Nephron progenitor cell (in vitro differentiated cells): ENCODE results near the gene EVL.
A peak's percentile ranks its signal among the peaks of the same experiment; 100 is the strongest.

Source experiments
- DNase-seq: peaks from one replicate; pipeline ENCODE4 v3.0.0; 2021
- H3K27ac Mint-ChIP-seq: 2 replicates; pipeline ENCODE4 v1.8.0; 2021; ENCODE audit warnings: mild to moderate bottlenecking, moderate library complexity, mixed read lengths
- H3K27me3 Mint-ChIP-seq: 2 replicates; pipeline ENCODE4 v1.8.0; 2021; ENCODE audit warnings: mild to moderate bottlenecking, low read depth, mixed read lengths; ENCODE audit not compliant: poor library complexity
- H3K36me3 Mint-ChIP-seq: 2 replicates; pipeline ENCODE4 v1.8.0; 2021; ENCODE audit warnings: low read depth, mixed read lengths
- H3K4me1 Mint-ChIP-seq: 2 replicates; pipeline ENCODE4 v1.8.0; 2021; ENCODE audit warnings: mixed read lengths
- H3K4me3 Mint-ChIP-seq: 2 replicates; pipeline ENCODE4 v1.8.0; 2021; ENCODE audit warnings: mild to moderate bottlenecking, moderate library complexity, mixed read lengths
- H3K9me3 Mint-ChIP-seq: 2 replicates; pipeline ENCODE4 v1.8.0; 2021; ENCODE audit warnings: mild to moderate bottlenecking, moderate library complexity, mixed read lengths
- TF ChIP-seq, protein P1 (sequence below): fragments of 200-600 bp; sonication (generic); IDR thresholded peaks from 2 replicates; pipeline ENCODE4 v1.5.0; 2021; ENCODE audit warnings: antibody characterized with exemption

EVL gene

DNA sequence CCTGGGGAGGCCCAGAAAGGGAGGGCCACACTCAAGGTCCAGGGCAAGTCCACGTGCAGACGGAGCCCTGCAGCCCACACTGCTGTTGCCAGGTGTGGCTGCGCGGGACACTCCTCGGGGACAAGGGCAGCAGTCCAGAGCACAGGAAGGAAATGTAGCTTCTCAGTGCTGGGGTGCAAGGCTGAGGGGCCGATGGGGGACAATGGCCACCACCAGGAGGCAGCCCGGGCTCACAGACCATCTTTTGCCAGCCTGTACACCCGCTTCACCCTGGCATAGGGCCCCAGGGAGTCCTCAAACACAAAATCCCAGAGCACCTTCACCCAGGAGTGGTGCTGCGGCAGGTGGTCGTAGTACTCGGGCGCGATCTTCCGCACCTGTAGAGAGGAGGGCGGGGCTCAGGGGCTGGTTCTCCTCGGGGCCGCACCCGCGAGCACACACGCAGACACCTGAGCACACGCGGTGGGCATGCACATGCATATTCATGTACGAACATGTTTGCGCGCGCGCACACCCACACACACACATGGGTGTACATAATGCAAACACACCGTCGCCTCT, 81.4 kb downstream of the EVL start:
- TF ChIP-seq, protein P1, sequence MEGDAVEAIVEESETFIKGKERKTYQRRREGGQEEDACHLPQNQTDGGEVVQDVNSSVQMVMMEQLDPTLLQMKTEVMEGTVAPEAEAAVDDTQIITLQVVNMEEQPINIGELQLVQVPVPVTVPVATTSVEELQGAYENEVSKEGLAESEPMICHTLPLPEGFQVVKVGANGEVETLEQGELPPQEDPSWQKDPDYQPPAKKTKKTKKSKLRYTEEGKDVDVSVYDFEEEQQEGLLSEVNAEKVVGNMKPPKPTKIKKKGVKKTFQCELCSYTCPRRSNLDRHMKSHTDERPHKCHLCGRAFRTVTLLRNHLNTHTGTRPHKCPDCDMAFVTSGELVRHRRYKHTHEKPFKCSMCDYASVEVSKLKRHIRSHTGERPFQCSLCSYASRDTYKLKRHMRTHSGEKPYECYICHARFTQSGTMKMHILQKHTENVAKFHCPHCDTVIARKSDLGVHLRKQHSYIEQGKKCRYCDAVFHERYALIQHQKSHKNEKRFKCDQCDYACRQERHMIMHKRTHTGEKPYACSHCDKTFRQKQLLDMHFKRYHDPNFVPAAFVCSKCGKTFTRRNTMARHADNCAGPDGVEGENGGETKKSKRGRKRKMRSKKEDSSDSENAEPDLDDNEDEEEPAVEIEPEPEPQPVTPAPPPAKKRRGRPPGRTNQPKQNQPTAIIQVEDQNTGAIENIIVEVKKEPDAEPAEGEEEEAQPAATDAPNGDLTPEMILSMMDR = no peak
- H3K9me3 Mint-ChIP-seq = no peaks in the 10 kb centered on the region
- H3K4me1 Mint-ChIP-seq = no peaks in the 10 kb centered on the region
- DNase-seq = no peak
- no peaks in the 10 kb centered on the region for H3K36me3 Mint-ChIP-seq
- no peak overlapping the region for H3K27ac Mint-ChIP-seq
- H3K27me3 Mint-ChIP-seq = peaks cover 4% of the 10 kb centered on the region
- H3K4me3 Mint-ChIP-seq = no peak overlapping the region

DNA sequence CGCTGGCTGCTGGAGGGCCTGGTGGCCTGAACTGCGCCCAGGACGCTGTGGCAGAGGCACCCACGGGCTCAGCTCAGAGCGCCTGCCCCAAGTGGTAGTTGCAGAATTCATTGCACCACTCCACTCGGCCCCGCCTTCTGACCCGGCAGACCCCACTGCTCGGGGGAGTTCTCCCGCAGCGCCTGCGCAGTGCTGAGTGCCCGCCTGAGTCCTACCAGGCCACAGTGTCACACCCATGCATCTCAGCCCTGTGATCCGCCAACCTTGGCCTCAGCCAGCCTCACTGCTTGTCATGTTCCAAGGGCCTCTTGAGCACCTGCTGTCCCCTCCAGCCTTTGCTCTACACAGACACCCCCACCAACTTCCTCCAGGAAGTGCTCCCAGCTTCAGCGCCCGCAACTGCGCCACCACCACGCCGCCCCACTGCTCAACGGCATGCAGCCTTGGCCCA, 82.0 kb downstream of the EVL start:
- Mint-ChIP-seq H3K27ac (peak overlapping the region; percentile 57), H3K27me3 (peaks cover 4% of the 10 kb centered on the region), H3K4me3 (no peak overlapping the region), H3K36me3 (no peaks in the 10 kb centered on the region), H3K9me3 (no peaks in the 10 kb centered on the region), H3K4me1 (no peaks in the 10 kb centered on the region)
- no peak for DNase-seq
- TF ChIP-seq, protein P1 = no peak

DNA sequence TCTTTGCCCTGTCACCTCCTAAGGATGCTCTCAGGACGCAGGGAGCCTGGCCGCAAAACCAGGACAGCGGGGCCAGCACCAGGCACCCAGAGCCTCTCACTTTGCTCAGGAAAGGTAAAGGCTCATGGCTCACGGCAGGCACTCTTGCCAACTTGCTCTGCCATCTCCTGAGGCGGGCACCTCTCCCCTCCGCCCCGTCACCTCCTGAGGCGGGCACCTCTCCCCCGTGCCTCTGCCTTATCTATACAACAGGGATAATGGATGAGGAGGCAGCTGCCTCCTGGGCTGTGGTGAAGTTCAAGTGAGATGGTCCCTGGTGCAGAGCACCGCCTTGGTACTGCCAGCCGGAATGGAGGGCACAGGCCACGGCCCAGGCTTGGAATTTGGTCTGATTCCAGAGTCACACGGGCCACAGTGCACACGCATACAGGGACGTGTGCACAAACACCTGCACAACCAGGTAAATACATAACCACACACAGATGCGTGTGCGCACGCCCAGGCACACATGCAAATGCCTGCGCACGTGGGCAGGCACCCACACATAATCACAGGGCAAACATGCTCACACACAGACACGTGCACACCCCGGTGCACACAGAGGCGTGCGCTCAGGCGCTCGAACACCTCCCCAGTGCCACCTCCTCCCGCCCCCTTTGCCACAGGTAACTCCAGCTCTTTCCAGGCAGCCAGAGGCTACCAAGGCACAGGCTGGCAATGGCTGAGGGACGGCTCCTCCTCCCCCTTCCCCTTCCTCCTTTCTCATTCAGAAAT, 82.7 kb downstream of the EVL start:
- TF ChIP-seq, protein P1 = no peak
- H3K27ac Mint-ChIP-seq = no peak overlapping the region

DNA sequence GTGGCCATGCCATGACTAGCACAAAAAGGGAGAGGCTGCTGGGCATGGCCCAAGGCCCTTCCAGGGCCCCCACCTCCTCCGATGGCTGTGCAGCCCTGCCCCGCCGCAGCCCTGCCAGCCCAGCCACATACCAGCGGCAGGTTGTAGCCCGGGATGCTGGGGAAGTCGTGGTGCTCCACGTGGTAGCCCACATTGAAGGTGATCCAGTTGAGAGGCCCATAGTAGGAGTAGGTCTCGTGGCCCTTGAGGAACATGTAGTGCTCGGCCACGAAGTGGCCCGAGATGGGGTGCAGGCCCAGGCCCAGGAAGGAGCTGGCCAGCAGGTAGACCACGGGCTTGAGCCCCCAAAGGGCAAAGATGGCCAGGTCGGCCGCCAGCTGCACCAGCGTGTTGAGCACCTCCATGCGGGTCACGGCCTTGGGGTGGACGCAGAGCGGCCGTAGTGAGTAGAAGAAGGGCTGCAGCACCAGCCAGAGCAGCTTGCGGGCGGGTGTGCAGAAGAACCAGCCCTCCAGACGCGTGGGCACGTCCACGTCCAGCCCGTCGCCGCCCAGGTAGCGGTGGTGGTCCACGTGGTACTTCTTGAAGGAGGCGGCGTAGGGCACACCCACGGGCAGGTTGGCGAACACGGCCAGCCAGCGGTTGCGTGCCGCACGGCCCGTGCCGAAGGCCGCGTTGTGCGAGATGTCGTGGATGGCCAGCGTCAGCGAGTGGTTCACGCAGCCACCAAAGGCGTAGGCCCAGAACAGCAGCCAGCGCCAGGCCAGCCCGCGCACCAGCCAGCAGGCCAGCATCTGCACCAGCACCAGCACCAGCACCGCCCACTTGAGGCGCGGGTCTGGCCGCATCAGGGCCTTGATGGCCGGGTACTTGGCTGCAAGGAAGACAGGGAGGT, 83.9 kb downstream of the EVL start:
- Mint-ChIP-seq H3K36me3 (no peaks in the 10 kb centered on the region), H3K27me3 (peaks cover 7% of the 10 kb centered on the region), H3K4me3 (no peak overlapping the region), H3K4me1 (no peaks in the 10 kb centered on the region), H3K27ac (peak overlapping the region; percentile 29), H3K9me3 (peaks cover 4% of the 10 kb centered on the region)
- no peak for DNase-seq
- TF ChIP-seq, protein P1 = no peak

More for the DNA sequence above, 82.7 kb downstream of the EVL start:
- Mint-ChIP-seq H3K9me3 (no peaks in the 10 kb centered on the region), H3K36me3 (no peaks in the 10 kb centered on the region), H3K4me3 (no peak overlapping the region), H3K27me3 (peaks cover 7% of the 10 kb centered on the region), H3K4me1 (no peaks in the 10 kb centered on the region)
- DNase-seq = no peak

DNA sequence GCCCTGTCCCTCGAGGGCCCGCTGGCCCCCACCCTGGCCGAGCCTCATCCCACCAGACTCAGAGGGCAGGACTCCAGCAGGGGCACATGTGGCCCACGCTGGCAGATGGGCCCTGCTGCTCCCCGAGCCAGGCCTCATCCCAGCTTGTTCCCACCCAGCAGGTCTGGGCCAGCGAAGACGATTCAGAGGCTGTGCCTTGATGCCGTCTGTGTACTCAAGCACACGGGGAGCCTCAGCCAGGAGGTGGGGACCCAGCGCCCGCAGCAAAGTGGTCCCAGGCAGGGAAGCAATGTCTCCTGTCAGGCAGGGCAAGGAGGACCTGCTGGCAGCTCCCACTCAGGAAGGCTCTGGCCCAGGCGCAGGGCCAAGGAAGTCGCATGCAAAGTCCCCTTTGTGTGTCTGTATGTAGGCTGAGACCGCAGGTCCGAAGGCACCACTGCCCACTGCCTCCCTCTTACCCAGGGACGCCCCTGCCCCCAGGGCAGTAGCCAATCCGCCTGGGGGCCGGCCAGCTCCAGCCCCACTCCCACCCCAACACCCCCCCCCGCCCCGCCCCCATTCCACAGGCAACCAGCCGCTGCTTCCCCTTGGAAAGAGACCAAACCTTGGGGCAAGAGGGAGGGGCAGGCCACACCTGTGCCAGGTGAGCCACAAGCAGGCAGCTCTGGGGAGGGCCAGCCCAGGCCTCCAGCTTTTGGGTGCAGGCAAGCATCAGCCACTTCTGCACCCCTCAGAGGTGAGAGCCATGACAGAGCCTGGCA, 84.8 kb downstream of the EVL start:
- TF ChIP-seq, protein P1 = no peak
- Mint-ChIP-seq H3K9me3 (peaks cover 9% of the 10 kb centered on the region), H3K36me3 (no peaks in the 10 kb centered on the region), H3K27ac (no peak overlapping the region), H3K4me3 (no peak overlapping the region), H3K4me1 (peaks cover 2% of the 10 kb centered on the region), H3K27me3 (peaks cover 12% of the 10 kb centered on the region)
- no peak for DNase-seq
